HEK293 (cell line): ENCODE data around the gene IL6.

ENCODE experiments used
- CTCF ChIA-PET: fragments of 350-600 bp; formaldehyde crosslinking; extraction: SDS; loops from one replicate; lab custom pipeline; 2021; ENCODE audit warnings: antibody characterized with exemption; lab: Yijun Ruan, JAX
- POLR2A ChIA-PET: fragments of 300-600 bp; formaldehyde crosslinking; extraction: SDS; loops from one replicate; lab custom pipeline; 2020; ENCODE audit warnings: antibody characterized with exemption, inconsistent platforms; lab: Yijun Ruan, JAX
- H3K27ac ChIP-seq: fragments of 200-500 bp; sonication (Bioruptor generic); 2 replicates; pipeline ENCODE4 v1.5.1; 2014; ENCODE audit warnings: low read depth, low read length, control low read depth, inconsistent platforms; ENCODE audit errors: extremely low read depth
- H3K36me3 ChIP-seq, 2 experiments: fragments of 200-500 bp in 1 of 2; sonication (Bioruptor generic) in 1 of 2; 1 replicate in 1 of 2; 2 replicates in 1 of 2; pipeline ENCODE4 v1.5.1; 2014 to 2017; ENCODE audit warnings: inconsistent platforms in 2 of 2, low read length in 2 of 2; ENCODE audit not compliant: control insufficient read depth in 2 of 2, insufficient read depth in 1 of 2
- H3K4me1 ChIP-seq: fragments of 200-500 bp; sonication (Bioruptor generic); 2 replicates; pipeline ENCODE4 v1.5.1; 2014; ENCODE audit warnings: mild to moderate bottlenecking, low read length, inconsistent platforms; ENCODE audit not compliant: control insufficient read depth, insufficient read depth
- H3K4me3 ChIP-seq: 2 replicates; pipeline ENCODE4 v1.5.1; 2011; ENCODE audit warnings: low read depth, mild to moderate bottlenecking, control low read depth, low read length, moderate library complexity
- H3K9me3 ChIP-seq: fragments of 200-500 bp; sonication (Bioruptor generic); 2 replicates; pipeline ENCODE4 v1.5.1; 2014; ENCODE audit warnings: low read depth, low read length, inconsistent platforms; ENCODE audit not compliant: control insufficient read depth, insufficient read depth
- BCL11B ChIP-seq: fragments of 450-650 bp; formaldehyde crosslinking; IDR thresholded peaks from 2 replicates; pipeline ENCODE4 v1.5.1; 2016; ENCODE audit warnings: low read depth, missing biosample characterization, missing genetic modification characterization
- GLI4 ChIP-seq: fragments of 450-650 bp; formaldehyde crosslinking; IDR thresholded peaks from 2 replicates; pipeline ENCODE4 v1.5.1; 2016; ENCODE audit warnings: missing biosample characterization, missing genetic modification characterization
- MEIS1 ChIP-seq: sonication (generic); formaldehyde crosslinking; IDR thresholded peaks from 2 replicates; pipeline ENCODE4 v1.8.1; 2022; ENCODE audit warnings: missing genetic modification reagents, mild to moderate bottlenecking, borderline replicate concordance
- SCRT2 ChIP-seq: fragments of 450-650 bp; formaldehyde crosslinking; IDR thresholded peaks from 2 replicates; pipeline ENCODE4 v1.5.1; 2016; ENCODE audit warnings: missing biosample characterization, missing genetic modification characterization
- ZFP41 ChIP-seq: fragments of 450-650 bp; formaldehyde crosslinking; IDR thresholded peaks from 2 replicates; pipeline ENCODE4 v1.5.1; 2016; ENCODE audit warnings: missing biosample characterization, missing genetic modification characterization, borderline replicate concordance
- ZIC2 ChIP-seq: fragments of 450-650 bp; formaldehyde crosslinking; IDR thresholded peaks from 2 replicates; pipeline ENCODE4 v1.5.1; 2016; ENCODE audit warnings: missing biosample characterization, missing genetic modification characterization
- ZNF174 ChIP-seq: fragments of 450-650 bp; formaldehyde crosslinking; IDR thresholded peaks from 2 replicates; pipeline ENCODE4 v1.5.0; 2017; ENCODE audit warnings: missing biosample characterization, mild to moderate bottlenecking, missing genetic modification characterization
- ZNF23 ChIP-seq: fragments of 450-650 bp; formaldehyde crosslinking; IDR thresholded peaks from 2 replicates; pipeline ENCODE4 v1.5.1; 2016; ENCODE audit warnings: missing biosample characterization, missing genetic modification characterization, borderline replicate concordance
- ZNF341 ChIP-seq: fragments of 450-650 bp; formaldehyde crosslinking; IDR thresholded peaks from 2 replicates; pipeline ENCODE4; 2016; ENCODE audit warnings: low read depth, missing biosample characterization, missing genetic modification characterization
- ZNF558 ChIP-seq: fragments of 450-650 bp; formaldehyde crosslinking; IDR thresholded peaks from 2 replicates; pipeline ENCODE4 v1.5.1; 2016; ENCODE audit warnings: missing biosample characterization, missing genetic modification characterization
- ZNF560 ChIP-seq: fragments of 450-650 bp; formaldehyde crosslinking; IDR thresholded peaks from 2 replicates; pipeline ENCODE4 v1.5.1; 2017; ENCODE audit warnings: missing biosample characterization, missing genetic modification characterization, borderline replicate concordance
- ZNF776 ChIP-seq: fragments of 450-650 bp; formaldehyde crosslinking; IDR thresholded peaks from 2 replicates; pipeline ENCODE4 v1.5.0; 2017; ENCODE audit warnings: missing biosample characterization, missing genetic modification characterization, borderline replicate concordance
- TF ChIP-seq, protein P1 (sequence below): fragments of 450-650 bp; formaldehyde crosslinking; IDR thresholded peaks from 2 replicates; pipeline ENCODE4 v1.5.1; 2016; ENCODE audit warnings: missing biosample characterization, missing genetic modification characterization
- TF ChIP-seq, protein P2 (sequence below): fragments of 450-650 bp; formaldehyde crosslinking; IDR thresholded peaks from 2 replicates; pipeline ENCODE4 v1.5.1; 2016; ENCODE audit warnings: missing biosample characterization, missing genetic modification characterization
- TF ChIP-seq, protein P3 (sequence below): fragments of 450-650 bp; IDR thresholded peaks from 2 replicates; pipeline ENCODE4 v1.5.1; 2018; ENCODE audit warnings: missing biosample characterization, missing genetic modification characterization

The IL6 gene

DNA sequence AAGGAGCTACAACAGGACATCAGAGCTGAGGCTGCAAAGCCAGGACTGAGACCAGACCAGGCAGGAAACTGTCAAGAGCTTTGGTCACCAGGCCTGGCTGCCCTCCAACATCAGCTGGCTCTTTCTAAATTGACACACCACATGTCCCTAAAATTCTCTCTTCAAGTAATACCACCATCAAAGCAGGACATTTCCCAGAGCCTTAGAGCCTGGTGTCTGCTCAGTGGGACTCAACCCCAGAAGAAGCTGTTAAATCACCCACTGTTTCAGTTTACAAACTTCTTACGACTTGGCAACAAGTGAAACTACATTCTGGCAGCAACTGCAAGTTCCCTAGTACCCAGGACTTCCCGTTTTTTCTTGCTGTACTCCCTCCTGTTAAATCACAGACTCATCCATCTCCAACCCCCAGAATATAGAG is 3.8 kb upstream of the IL6 start:
- H3K36me3 ChIP-seq, result no peaks in the 10 kb centered on the region
- peaks cover 6% of the 10 kb centered on the region; the same call in 1 of the 2 replicates for H3K4me1 ChIP-seq
- ChIA-PET POLR2A (no interaction called here), CTCF (interaction anchor here (0.5 to 6.8 kb wide), 3 partner anchors 136 to 1045 kb away, joined by 3 to 149 read pairs (median 4); no protein-coding TSS in a partner anchor)
- no peak overlapping the region for H3K27ac ChIP-seq
- H3K9me3 ChIP-seq, result no peaks in the 10 kb centered on the region
- H3K4me3 ChIP-seq, result no peak overlapping the region
- TF ChIP-seq, protein P1, sequence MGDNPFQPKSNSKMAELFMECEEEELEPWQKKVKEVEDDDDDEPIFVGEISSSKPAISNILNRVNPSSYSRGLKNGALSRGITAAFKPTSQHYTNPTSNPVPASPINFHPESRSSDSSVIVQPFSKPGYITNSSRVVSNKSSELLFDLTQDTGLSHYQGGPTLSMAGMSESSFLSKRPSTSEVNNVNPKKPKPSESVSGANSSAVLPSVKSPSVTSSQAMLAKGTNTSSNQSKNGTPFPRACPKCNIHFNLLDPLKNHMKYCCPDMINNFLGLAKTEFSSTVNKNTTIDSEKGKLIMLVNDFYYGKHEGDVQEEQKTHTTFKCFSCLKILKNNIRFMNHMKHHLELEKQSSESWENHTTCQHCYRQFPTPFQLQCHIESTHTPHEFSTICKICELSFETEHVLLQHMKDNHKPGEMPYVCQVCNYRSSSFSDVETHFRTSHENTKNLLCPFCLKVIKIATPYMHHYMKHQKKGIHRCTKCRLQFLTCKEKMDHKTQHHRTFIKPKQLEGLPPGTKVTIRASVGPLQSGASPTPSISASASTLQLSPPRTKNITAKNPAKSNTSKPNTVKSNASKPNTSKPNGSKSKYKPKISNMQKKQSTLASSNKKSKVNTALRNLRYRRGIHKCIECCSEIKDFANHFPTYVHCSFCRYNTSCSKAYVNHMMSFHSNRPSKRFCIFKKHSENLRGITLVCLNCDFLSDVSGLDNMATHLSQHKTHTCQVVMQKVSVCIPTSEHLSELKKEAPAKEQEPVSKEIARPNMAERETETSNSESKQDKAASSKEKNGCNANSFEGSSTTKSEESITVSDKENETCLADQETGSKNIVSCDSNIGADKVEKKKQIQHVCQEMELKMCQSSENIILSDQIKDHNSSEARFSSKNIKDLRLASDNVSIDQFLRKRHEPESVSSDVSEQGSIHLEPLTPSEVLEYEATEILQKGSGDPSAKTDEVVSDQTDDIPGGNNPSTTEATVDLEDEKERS (tag by site-specific recombination), result no peak
- peak; percentile 73 for TF ChIP-seq ZIC2 (tag by site-specific recombination)
- peak; percentile 49 for TF ChIP-seq SCRT2

DNA sequence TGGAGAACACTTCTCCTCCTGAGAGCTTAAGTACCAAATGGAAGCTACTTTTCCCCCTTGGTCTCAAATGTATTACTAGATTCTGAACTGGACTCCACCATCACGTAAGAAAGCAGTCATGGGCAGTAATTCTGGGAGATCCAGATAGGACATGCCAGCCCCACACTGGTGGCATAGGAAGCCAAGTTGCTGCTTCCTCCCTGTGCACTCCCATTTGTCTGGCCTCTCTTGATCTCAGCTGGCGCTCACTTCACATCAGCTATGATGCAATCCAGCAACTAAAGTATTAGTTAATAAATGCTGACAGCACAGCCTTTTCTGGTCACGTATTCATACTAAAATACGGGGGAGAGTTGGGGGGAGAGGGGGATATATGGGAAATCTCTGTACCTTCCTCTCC is 3.4 kb upstream of the IL6 start:
- ChIA-PET CTCF (interaction anchor here (0.5 to 6.8 kb wide), 3 partner anchors 60 to 1045 kb away, joined by 3 to 149 read pairs (median 3); no protein-coding TSS in a partner anchor), POLR2A (no interaction called here)
- no peak for TF ChIP-seq MEIS1 (CRISPR knock-in tag)
- no peak for TF ChIP-seq BCL11B
- TF ChIP-seq, protein P2, sequence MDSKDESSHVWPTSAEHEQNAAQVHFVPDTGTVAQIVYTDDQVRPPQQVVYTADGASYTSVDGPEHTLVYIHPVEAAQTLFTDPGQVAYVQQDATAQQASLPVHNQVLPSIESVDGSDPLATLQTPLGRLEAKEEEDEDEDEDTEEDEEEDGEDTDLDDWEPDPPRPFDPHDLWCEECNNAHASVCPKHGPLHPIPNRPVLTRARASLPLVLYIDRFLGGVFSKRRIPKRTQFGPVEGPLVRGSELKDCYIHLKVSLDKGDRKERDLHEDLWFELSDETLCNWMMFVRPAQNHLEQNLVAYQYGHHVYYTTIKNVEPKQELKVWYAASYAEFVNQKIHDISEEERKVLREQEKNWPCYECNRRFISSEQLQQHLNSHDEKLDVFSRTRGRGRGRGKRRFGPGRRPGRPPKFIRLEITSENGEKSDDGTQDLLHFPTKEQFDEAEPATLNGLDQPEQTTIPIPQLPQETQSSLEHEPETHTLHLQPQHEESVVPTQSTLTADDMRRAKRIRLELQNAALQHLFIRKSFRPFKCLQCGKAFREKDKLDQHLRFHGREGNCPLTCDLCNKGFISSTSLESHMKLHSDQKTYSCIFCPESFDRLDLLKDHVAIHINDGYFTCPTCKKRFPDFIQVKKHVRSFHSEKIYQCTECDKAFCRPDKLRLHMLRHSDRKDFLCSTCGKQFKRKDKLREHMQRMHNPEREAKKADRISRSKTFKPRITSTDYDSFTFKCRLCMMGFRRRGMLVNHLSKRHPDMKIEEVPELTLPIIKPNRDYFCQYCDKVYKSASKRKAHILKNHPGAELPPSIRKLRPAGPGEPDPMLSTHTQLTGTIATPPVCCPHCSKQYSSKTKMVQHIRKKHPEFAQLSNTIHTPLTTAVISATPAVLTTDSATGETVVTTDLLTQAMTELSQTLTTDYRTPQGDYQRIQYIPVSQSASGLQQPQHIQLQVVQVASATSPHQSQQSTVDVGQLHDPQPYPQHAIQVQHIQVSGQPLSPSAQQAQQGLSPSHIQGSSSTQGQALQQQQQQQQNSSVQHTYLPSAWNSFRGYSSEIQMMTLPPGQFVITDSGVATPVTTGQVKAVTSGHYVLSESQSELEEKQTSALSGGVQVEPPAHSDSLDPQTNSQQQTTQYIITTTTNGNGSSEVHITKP (tag by site-specific recombination), result no peak
- TF ChIP-seq ZNF558, result no peak
- no peak for TF ChIP-seq ZNF174
- TF ChIP-seq, protein P3, sequence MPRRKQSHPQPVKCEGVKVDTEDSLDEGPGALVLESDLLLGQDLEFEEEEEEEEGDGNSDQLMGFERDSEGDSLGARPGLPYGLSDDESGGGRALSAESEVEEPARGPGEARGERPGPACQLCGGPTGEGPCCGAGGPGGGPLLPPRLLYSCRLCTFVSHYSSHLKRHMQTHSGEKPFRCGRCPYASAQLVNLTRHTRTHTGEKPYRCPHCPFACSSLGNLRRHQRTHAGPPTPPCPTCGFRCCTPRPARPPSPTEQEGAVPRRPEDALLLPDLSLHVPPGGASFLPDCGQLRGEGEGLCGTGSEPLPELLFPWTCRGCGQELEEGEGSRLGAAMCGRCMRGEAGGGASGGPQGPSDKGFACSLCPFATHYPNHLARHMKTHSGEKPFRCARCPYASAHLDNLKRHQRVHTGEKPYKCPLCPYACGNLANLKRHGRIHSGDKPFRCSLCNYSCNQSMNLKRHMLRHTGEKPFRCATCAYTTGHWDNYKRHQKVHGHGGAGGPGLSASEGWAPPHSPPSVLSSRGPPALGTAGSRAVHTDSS (tag by site-specific recombination), result no peak
- no peak for TF ChIP-seq ZNF776
- TF ChIP-seq ZNF560 (tag by site-specific recombination), result no peak
- TF ChIP-seq GLI4 (tag by site-specific recombination), result no peak
- no peak for TF ChIP-seq ZNF23 (tag by site-specific recombination)
- TF ChIP-seq ZFP41 (tag by site-specific recombination), result no peak
- no peak for TF ChIP-seq ZNF341 (tag by site-specific recombination)
- Histone ChIP-seq H3K9me3 (no peaks in the 10 kb centered on the region), H3K4me1 (peaks cover 8% of the 10 kb centered on the region; the same call in 1 of the 2 replicates), H3K36me3 (no peaks in the 10 kb centered on the region), H3K4me3 (no peak overlapping the region), H3K27ac (no peak overlapping the region)
